ENCODE data around the gene TRMT61B.
A peak's percentile ranks its signal among the peaks of the same experiment; 100 is the strongest.

Gene TRMT61B

GRCh38 chr2:28870146-28870891 is at the start of gene TRMT61B:
Gene TRMT61B (minus strand): TSS chr2:28870309. CDS start chr2:28870277, 32 bp downstream.
- intact Hi-C loops (cut with DNase I) = loop anchor here (2.0 kb wide), 1 partner anchor 24 kb away; the partner anchor contains the start of gene WDR43
- DNase-seq = peak; percentile 92 to 99 (median 96)

DNA sequence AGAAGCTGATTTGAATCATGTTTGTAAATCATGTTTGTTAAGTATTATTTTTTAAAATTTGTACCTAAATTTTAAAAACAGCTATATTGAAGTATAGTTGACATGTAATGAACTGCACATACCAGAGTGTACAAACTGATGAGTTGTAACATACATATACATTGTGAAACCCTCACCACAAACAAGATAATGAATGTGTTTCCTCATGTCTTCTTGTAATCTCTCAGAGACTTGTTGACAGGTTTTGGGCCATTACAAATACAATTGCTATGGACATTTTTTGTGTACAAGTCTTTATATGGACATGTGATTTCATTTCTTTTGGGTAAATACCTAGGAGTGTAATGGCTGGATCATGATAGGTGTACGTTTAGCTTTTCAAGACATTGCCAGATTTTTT is 45.8 kb upstream of the TRMT61B start:
- intact Hi-C loops (cut with DNase I) = no loop called here
- no peak for DNase-seq

DNA sequence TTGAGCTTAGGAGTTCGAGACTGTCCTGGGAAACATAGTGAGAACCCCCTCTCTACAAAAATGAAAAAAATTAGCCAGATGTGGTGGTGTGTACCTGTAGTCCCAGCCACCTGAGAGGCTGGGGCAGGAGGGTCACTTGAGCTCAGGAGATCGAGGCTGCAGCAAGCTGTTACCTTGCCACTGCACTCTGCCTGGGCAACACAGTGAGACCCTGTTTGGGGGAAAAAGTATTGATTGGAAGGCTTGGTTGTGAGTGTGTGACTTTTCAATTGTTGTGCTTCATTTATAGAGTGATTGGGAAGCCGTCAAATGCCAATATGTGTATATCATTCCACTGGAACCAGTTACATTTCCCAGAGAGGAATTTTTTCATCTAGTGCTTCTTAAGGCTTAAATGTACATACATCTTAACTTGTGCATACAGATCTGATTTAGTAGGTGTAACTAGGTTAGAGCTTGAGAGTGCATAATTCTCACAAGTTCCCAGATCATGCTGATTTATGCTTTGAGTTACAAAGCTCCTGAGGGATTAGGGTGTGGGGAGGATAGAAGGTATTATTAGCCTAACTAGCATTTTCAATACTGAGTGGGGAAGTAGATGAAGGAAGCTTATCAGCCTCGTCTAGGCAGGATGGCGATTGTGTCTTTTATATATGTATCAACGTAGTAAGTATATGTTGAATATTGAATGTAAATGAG is 39.7 kb upstream of the TRMT61B start:
- DNase-seq = no peak
- intact Hi-C loops (cut with DNase I) = no loop called here

DNA sequence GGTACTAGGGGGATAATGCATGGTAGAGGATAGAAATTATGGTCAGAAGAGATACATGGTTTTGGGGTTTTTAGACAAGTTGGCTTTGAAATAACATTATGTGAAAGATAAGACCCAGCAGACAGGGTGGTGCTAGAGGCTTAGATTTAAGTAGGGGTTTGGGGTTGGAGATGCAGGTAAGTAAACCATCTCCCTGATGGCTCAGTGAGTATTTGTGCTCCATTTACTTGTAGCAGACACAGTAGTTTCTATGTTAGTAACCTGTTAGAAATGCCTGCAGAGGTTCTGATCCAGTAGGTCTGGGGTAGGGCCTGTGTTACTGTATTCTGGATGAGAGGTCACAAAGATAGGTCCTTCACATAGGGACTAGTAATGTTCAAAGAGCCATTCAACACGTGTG is 38.1 kb upstream of the TRMT61B start:
- DNase-seq = no peak
- intact Hi-C loops (cut with DNase I) = no loop called here

DNA sequence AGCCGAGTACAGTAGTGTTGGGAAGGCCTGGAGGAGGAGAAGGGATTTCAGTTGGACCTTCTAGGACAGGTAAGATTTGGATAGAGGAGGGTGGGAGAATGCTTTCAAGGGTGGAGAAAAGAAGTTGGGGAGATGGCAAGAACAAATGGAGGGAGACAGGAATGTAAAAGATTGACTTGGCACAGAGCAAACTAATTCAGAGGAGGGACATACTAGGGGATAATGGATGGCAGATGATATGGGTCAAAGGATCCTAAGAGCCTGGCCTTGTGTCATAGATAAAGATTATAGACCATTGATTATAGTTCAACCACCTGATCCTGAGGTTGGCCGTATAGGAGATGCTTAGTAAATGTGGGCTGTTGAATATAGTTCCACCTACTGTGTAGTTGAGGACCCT is 36.7 kb upstream of the TRMT61B start:
- no peak for DNase-seq
- intact Hi-C loops (cut with DNase I) = no loop called here

DNA sequence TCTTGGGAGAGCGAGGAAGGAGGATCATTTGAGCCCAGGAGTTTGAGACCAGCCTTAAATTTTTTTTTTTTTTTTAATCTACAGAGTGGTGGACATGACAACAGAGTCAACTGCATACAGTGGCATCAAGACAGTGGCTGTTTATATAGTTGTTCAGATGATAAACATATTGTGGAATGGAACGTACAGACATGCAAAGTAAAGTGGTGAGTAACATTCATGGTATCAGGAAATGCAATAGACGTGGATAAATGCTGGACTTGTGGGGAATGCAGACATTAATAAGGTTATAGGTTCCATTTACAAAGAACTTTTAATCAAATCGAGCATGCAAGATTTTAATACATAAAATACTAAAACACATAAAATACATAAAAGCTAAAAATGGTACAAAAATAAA is 36.3 kb upstream of the TRMT61B start:
- DNase-seq = no peak
- intact Hi-C loops (cut with DNase I) = no loop called here

DNA sequence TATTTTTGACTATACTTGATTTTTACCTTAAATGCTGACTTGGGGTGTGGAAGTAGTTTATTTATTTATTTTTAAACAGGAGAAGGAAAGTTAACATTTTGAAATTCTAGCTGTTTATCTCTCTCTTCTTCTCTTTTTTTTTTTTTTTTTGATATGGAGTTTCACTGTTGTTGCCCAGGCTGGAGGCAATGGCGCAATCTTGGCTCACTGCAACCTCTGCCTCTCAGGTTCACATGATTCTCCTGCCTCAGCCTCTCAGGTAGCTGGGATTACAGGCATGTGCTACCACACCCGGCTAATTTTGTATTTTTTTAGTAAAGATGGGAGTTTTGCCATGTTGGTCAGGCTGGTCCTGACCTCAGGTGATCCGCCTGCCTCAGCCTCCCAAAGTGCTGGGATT is 35.4 kb upstream of the TRMT61B start:
- intact Hi-C loops (cut with DNase I) = no loop called here
- no peak for DNase-seq

DNA sequence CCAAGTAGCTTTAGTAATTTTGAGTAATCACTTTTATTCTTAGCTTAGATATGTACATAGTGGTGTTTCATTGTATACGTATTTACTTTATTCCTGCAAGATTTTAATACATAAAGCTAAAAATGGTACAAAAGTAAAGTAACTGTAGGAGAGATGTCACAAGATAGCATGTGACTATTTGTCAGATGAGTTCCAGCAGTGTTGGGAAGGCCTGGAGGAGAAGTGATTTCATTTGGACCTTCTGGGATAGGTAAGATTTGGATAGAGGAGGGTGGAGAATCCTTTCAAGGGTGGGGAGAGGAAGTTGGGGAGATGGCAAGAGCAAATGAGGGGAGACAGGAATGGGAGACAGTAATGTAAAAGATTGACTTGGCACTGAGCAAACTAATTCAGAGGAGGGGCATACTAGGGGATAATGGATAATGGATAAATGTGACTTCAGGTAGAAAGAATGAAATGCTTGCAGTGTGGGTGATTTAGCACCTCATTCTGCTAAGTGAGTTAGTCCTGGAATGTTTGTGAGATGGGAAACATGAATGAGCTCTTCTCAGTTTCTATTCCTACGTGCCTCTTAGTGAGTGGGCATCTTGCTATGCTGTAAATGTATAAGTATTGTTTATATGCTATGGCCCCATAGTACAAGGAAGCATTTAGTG is 34.8 kb upstream of the TRMT61B start:
- no peak for DNase-seq
- intact Hi-C loops (cut with DNase I) = no loop called here

- no peak for DNase-seq
- intact Hi-C loops (cut with DNase I) = no loop called here
Observed at GRCh38 chr2:28904295-28904694, 34.2 kb upstream of the TRMT61B start.

GRCh38 chr2:28902584-28902983 is 32.5 kb upstream of the TRMT61B start:
- intact Hi-C loops (cut with DNase I) = no loop called here
- DNase-seq = no peak

DNA sequence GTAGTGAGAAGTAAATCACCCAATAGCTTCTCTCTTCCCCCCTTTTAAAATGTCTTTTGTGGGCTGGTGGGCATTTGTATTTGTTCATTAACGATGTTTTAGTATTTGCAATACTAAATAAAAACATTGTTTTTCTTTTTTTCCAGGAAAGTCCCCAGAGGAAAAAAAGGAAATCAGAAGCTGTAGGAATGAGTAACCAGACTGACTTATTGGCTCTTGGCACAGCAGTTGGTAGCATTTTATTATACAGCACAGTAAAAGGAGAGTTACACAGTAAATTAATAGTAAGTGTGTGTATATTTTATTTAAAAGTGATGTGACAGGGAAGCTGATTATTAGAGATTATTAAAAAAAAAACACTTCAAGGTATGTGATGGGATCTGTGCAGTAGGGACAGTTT is 31.7 kb upstream of the TRMT61B start:
- intact Hi-C loops (cut with DNase I) = no loop called here
- DNase-seq = no peak

DNA sequence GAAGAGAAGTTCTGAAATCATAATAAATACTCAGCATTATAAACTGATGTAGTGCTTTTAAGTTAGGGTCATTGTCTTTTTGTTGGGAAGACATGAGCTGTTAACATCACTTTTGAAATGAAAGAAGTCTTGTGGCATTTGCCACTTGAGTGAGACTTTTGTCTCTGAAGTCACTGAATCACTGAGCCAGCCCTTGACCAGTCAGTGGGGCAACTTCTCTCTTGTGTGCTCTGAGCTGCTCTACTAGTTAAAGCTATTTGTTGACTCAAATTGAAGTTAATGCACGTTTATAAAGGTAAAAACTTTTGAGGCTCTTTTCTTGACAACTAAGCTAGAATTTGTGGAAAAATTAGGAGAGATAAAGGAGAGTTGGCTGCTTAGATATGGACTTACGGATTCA is 31.1 kb upstream of the TRMT61B start:
- intact Hi-C loops (cut with DNase I) = no loop called here
- no peak for DNase-seq

DNA sequence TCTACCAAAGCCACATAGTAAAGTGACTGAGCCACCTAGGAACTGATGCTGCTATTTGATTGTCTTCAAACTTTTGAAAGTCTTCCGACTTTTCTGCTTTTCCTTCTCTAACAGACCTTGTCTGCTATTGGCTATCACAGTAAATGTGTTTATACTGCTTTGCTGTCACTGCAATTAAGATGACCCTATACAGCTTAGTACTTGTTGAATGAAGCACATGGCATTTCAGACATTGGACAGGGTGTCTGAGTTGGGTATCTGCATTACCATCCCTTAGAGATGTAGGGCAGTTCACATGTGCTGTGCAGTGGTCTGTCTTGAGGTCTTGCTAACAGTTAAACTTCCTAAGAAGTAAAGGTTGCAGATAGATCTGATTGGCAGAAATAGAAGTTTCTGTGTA is 27.9 kb upstream of the TRMT61B start:
- DNase-seq = no peak
- intact Hi-C loops (cut with DNase I) = no loop called here

DNA sequence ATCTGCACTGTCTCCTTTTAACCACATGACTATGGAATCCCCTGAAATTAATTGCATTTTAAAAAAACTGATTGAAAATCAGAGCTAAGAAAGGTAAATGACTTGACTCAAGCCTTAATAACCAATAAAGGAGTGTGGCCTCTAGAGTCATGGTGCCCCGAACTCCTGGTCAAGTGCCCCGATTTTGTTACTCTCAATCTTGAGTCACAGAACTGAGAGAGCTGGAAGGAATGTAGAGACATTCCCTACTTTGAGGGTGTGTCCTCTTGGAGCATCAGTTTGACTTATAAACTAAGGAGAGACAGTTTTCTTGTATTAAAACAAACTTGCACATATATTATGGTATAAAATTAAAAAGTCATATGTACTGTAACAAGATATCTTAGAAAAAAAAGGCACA is 26.8 kb upstream of the TRMT61B start:
- no peak for DNase-seq
- intact Hi-C loops (cut with DNase I) = no loop called here

DNA sequence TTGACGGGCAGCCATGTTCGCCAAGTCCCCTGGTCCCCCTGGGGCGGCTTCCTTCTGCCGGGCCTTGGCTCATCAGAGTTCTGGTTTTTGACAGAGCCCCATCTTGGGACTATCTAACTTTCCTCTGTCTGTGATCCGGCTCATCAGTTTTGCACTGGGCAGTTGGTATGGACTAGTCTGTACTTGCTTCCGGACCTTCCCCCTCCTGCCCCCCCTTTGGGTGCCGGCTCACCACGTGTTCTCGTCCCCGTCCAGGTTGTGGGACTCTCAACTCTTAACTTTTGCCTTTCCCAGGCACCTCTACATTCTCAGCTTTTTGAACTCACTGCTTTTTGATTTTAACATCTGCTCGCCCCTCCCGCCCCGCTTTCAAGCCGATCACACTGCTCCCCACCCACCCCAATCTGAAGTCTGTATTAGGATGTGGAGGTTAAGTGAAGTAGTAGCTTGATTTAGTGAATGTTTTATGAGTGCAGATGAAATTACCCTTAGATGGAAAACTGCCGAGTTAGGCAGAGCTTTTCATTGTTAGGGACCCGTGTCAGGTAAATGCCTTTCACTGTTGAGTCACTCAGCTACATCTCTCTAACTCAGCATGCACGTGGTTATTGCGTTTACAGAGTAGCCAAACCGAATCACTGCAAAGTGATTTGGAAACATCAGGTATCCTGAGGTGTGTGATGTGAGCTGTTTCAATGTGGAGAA is 25.2 kb upstream of the TRMT61B start:
- peak in 23 of 42 donors; percentile 5 to 57 (median 22) for DNase-seq
- intact Hi-C loops (cut with DNase I) = loop anchor here (2.0 kb wide), 1 partner anchor 25 kb away; the partner anchor contains the start of gene TRMT61B

DNA sequence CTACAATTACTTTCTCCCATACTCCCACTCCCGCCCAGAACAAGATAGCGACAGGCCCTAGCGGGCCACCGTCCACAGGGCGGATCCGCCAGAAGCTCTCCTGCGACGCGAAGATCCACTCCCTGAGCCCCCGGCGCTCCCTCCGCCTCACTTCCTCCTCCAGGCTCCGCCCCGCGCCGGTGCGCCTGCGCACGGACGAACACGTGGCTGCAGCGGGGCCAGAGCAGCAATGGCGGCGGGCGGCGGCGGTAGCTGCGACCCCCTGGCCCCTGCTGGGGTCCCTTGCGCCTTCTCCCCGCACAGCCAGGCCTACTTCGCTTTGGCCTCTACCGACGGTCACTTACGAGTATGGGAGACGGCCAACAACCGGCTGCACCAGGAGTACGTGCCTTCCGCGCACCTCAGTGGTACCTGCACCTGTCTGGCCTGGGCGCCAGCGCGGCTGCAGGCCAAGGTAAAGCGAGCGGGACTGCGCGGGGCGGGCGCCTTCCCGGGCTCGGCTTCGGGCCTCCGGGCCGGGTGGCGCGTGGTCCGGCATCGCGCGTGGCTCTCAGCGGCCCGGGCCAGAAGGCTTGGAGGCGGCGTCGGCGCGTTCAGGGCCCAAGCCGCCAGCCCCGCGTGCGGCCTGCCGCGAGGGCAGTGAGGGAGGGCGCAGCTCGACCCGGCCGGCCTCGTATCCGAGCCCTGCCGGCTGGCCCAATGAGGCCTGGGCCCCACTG is 24.5 kb upstream of the TRMT61B start, which contains the start of gene WDR43:
Gene WDR43, plus strand, starts transcription at position 198 of the 719 bp plus-strand sequence. Its CDS starts 32 bp downstream, at position 230.
- peak; percentile 90 to 99 (median 98) for DNase-seq
- intact Hi-C loops (cut with DNase I) = loop anchor here (2.0 kb wide), 1 partner anchor 24 kb away; the partner anchor contains the start of gene TRMT61B

DNA sequence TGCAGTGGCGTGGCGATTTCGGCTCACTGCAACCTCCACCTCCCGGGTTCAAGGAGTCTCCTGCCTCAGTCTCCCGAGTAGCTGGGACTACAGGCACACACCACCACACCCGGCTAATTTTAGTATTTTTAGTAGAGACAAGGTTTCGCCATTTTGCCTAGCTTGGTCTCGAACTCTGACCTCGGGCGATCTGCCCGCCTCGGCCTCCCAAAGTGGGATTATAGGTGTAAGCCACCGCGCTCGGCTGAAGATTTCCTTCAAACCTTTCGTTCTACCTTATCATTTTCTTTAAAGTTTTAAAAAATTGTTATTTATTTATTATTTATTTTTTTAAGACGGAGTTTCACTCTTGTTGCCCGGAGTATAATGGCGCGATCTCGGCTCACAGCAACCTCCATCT is 23.4 kb upstream of the TRMT61B start:
- intact Hi-C loops (cut with DNase I) = no loop called here
- peak in 1 of 42 donors; percentile 3 for DNase-seq

GRCh38 chr2:28880193-28880592 is 10.1 kb upstream of the TRMT61B start:
- intact Hi-C loops (cut with DNase I) = no loop called here
- DNase-seq = no peak

DNA sequence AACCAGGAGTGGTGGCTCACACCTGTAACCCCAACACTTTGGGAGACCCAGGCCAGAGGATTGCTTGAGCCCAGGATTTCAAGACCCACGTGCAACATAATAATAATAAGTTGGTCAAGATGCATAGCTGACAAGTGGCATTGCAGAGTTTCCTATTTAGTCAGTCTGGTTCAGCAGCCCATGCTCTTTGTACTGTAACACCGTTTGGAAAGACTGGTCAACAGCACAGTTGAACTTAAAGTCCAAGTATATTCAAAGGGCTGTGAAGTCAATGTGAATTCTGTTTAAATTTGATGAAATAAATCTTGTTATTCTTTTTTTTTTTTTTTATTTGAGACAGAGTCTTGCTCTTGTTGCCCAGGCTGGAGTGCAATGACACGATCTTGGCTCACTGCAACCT is 1.5 kb upstream of the TRMT61B start:
- intact Hi-C loops (cut with DNase I) = loop anchor here (2.0 kb wide), 1 partner anchor 23 kb away; the partner anchor contains the start of gene WDR43
- no peak for DNase-seq

All from head of caudate nucleus (tissue), 42 donors.